Breast epithelium (tissue), 4 donors: ENCODE results near the gene PKMYT1. TPM values are rescaled to one million over a fixed set of nuclear protein-coding genes. Genes with fewer than 3 reads are reported as not detected.
"Not testable (repeated sequence)": the region's sequence is repeated elsewhere in the genome, so short reads cannot be mapped to it uniquely, and the experiment has no call there.

Experiments used
- DNase-seq, 2 donors: peaks; one replicate each; pipeline ENCODE4 v3.0.0-alpha.2; 2019; ENCODE audit warnings: low spot score in 2 of 2
- H3K27ac ChIP-seq, 2 donors: fragments of 200-600 bp; sonication (generic) in 1 of 2; one replicate each; pipeline ENCODE4 v1.5.1; 2016 to 2019; ENCODE audit warnings: mild to moderate bottlenecking in 1 of 2
- H3K27me3 ChIP-seq, 2 donors: fragments of 200-600 bp; sonication (generic) in 1 of 2; one replicate each; pipeline versions ENCODE4 v1.5.1 to v1.6.0; 2017 to 2019; ENCODE audit warnings: control low read depth in 1 of 2, mild to moderate bottlenecking in 1 of 2
- H3K36me3 ChIP-seq: fragments of 200-600 bp; one replicate; pipeline ENCODE4 v1.5.1; 2019
- H3K4me1 ChIP-seq, 2 donors: fragments of 200-600 bp; sonication (generic); one replicate each; pipeline ENCODE4 v1.5.1; 2016 to 2019; ENCODE audit warnings: control low read depth in 1 of 2
- H3K4me3 ChIP-seq, 3 donors: fragments of 200-600 bp; sonication (generic); 1 replicate in 2 of 3; 2 replicates in 1 of 3; pipeline ENCODE4 v1.5.1; 2016 to 2019; ENCODE audit warnings: mild to moderate bottlenecking in 3 of 3, moderate library complexity in 2 of 3
- H3K9me3 ChIP-seq, 2 donors: fragments of 200-600 bp; sonication (generic) in 1 of 2; one replicate each; pipeline ENCODE4 v1.5.1; 2016 to 2019; ENCODE audit warnings: control low read depth in 1 of 2
- POLR2A ChIP-seq: fragments of 450-650 bp; IDR thresholded peaks from one replicate; pipeline ENCODE4 v1.6.1; 2016; ENCODE audit warnings: antibody characterized with exemption, mild to moderate bottlenecking, moderate library complexity
- POLR2AphosphoS5 ChIP-seq, 3 donors: sonication (generic); formaldehyde crosslinking; IDR thresholded peaks; one replicate each; pipeline ENCODE4 v1.6.1; 2017; ENCODE audit warnings: antibody characterized with exemption in 3 of 3
- intact Hi-C: fragments of 100-400 bp; cut with DNase I; formaldehyde crosslinking; loops from one replicate; pipeline ENCODE4 v1.15.1; 2023; ENCODE audit warnings: low total_unique reads
- total RNA-seq, 3 donors: library from RNA; depleted of rRNA; stranded (reverse); fragments of >200 nt; gene quantifications; one replicate each; pipeline ENCODE4 v1.1.0, GENCODE V29; 2016
- TF ChIP-seq, protein P1 (sequence below), 3 donors: fragments of 450-650 bp; IDR thresholded peaks; one replicate each; pipeline ENCODE4 v1.5.1; 2016 to 2017; ENCODE audit warnings: antibody characterized with exemption in 3 of 3, mild to moderate bottlenecking in 3 of 3, moderate library complexity in 3 of 3

The PKMYT1 gene
- total RNA-seq, 3 donors from 2014 or later = 0.66 to 1.4 (median 0.73) TPM

GRCh38 chr16:2946649-2947048, 33.6 kb downstream of the PKMYT1 start:
- intact Hi-C loops = no loop called here
- TF ChIP-seq POLR2AphosphoS5 (IDR thresholded peaks at IDR 0.05) = no peak
- TF ChIP-seq POLR2A = no peak
- TF ChIP-seq, protein P1, sequence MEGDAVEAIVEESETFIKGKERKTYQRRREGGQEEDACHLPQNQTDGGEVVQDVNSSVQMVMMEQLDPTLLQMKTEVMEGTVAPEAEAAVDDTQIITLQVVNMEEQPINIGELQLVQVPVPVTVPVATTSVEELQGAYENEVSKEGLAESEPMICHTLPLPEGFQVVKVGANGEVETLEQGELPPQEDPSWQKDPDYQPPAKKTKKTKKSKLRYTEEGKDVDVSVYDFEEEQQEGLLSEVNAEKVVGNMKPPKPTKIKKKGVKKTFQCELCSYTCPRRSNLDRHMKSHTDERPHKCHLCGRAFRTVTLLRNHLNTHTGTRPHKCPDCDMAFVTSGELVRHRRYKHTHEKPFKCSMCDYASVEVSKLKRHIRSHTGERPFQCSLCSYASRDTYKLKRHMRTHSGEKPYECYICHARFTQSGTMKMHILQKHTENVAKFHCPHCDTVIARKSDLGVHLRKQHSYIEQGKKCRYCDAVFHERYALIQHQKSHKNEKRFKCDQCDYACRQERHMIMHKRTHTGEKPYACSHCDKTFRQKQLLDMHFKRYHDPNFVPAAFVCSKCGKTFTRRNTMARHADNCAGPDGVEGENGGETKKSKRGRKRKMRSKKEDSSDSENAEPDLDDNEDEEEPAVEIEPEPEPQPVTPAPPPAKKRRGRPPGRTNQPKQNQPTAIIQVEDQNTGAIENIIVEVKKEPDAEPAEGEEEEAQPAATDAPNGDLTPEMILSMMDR (IDR thresholded peaks at IDR 0.05) = no peak
- Histone ChIP-seq H3K27me3 (no peaks in the 10 kb centered on the region), H3K36me3 (no peaks in the 10 kb centered on the region), H3K9me3 (no peaks in the 10 kb centered on the region), H3K4me3 (no peak overlapping the region), H3K27ac (no peak overlapping the region), H3K4me1 (no peaks in the 10 kb centered on the region)
- DNase-seq = no peak

DNA sequence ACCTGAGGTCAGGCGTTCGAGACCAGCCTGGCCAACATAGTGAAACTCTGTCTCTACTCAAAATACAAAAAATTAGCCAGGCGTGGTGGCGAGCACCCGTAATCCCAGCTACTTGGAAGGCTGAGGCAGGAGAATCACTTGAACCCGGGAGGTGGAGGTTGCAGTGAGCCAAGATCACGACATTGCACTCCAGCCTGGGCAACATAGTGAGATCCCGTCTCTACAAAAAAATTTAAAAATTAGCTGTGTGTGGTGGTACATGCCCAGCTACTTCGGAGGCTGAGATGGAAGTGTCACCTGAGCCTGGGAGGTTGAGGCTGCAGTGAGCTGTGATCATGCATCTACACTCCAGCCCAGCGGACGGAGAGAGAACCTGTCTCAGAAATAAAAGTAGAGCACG, 36.5 kb downstream of the PKMYT1 start:
- H3K4me1 ChIP-seq, H3K27ac ChIP-seq, H3K36me3 ChIP-seq, H3K27me3 ChIP-seq, DNase-seq, intact Hi-C loops, H3K4me3 ChIP-seq, H3K9me3 ChIP-seq: not testable (repeated sequence)

GRCh38 chr16:2942045-2942444, 38.2 kb downstream of the PKMYT1 start:
- no peaks in the 10 kb centered on the region for H3K4me1 ChIP-seq
- TF ChIP-seq POLR2AphosphoS5 (IDR thresholded peaks at IDR 0.05) = no peak
- TF ChIP-seq POLR2A = no peak
- TF ChIP-seq, protein P1 (IDR thresholded peaks at IDR 0.05) = no peak
- no peak overlapping the region for H3K27ac ChIP-seq
- DNase-seq = no peak
- H3K4me3 ChIP-seq = no peak overlapping the region
- no peaks in the 10 kb centered on the region for H3K36me3 ChIP-seq
- intact Hi-C loops = no loop called here
- no peaks in the 10 kb centered on the region for H3K27me3 ChIP-seq
- no peaks in the 10 kb centered on the region for H3K9me3 ChIP-seq

DNA sequence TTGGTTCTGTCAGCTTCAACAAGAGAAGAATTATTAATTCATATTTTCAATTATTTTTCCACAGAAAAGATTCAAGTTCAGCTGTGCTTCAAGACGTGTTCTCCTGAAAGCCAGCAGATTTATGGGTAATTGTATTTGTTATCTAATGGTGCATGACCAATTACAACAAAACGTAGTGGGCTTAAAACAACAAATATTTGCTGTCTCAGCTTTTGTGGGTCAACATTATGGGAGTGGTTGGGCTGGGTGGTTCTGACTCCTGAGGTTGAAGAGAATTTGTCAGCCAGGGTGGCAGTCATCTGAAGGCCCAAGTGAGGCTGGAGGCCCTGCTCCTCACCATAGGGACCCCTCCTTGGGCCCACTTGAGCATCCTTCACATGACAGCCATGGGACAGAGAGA, 40.3 kb downstream of the PKMYT1 start:
- H3K9me3 ChIP-seq = no peaks in the 10 kb centered on the region
- no peaks in the 10 kb centered on the region for H3K4me1 ChIP-seq
- TF ChIP-seq, protein P1 (IDR thresholded peaks at IDR 0.05) = no peak
- no peak for TF ChIP-seq POLR2AphosphoS5 (IDR thresholded peaks at IDR 0.05)
- no peak for TF ChIP-seq POLR2A
- H3K27ac ChIP-seq = no peak overlapping the region
- no peaks in the 10 kb centered on the region for H3K27me3 ChIP-seq
- H3K36me3 ChIP-seq = no peaks in the 10 kb centered on the region
- H3K4me3 ChIP-seq = no peak overlapping the region
- no peak for DNase-seq
- intact Hi-C loops = no loop called here

DNA sequence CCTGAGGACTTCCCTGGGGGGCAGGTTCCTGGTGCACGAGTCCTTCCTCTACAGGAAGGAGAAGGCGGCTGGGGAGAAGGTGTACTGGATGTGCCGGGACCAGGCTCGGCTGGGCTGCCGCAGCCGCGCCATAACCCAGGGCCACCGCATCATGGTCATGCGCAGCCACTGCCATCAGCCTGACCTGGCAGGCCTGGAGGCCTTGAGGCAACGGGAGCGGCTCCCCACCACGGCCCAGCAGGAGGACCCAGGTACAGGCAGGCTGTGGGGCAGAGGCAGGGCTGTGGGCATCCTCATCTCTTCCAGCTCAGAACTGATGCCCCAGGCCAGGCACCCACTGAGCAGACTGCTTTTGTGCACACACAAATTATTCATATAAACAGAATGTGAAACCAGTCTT, 42.0 kb downstream of the PKMYT1 start:
- Histone ChIP-seq H3K4me3 (no peak overlapping the region), H3K27me3 (no peaks in the 10 kb centered on the region), H3K9me3 (no peaks in the 10 kb centered on the region), H3K27ac (no peak overlapping the region), H3K36me3 (no peaks in the 10 kb centered on the region), H3K4me1 (no peaks in the 10 kb centered on the region)
- TF ChIP-seq POLR2A (no peak), POLR2AphosphoS5 (IDR thresholded peaks at IDR 0.05) (no peak)
- intact Hi-C loops = no loop called here
- DNase-seq = no peak

DNA sequence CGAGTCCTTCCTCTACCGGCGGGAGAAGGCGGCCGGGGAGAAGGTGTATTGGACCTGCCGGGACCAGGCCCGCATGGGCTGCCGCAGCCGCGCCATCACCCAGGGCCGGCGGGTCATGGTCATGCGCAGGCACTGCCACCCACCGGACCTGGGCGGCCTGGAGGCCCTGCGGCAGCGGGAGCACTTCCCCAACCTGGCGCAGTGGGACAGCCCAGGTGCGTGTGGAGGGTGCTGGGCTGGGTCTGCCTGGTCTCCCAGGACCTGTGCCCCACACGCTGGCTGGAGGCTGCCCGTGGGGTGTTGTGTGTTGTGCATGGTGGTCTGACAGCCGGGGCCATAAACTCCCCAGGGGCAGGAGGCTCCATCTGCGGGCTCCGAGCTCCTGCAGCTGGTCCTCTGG, 43.1 kb downstream of the PKMYT1 start:
- Histone ChIP-seq H3K9me3 (no peaks in the 10 kb centered on the region), H3K4me3 (no peak overlapping the region)

More for the DNA sequence above, 43.1 kb downstream of the PKMYT1 start:
- H3K27me3 ChIP-seq = no peaks in the 10 kb centered on the region
- no peak for DNase-seq
- H3K36me3 ChIP-seq = no peaks in the 10 kb centered on the region
- H3K27ac ChIP-seq = no peak overlapping the region
- intact Hi-C loops = no loop called here
- no peaks in the 10 kb centered on the region for H3K4me1 ChIP-seq
- TF ChIP-seq, protein P1 (IDR thresholded peaks at IDR 0.05) = no peak
- TF ChIP-seq POLR2AphosphoS5 (IDR thresholded peaks at IDR 0.05) (no peak), POLR2A (no peak)
